HG02798 (cell line): Measurements from ENCODE around the gene PAIP2.
A peak's percentile ranks its signal among the peaks of the same experiment; 100 is the strongest.
"Not testable (repeated sequence)": the region's sequence is repeated elsewhere in the genome, so short reads cannot be mapped to it uniquely, and the experiment has no call there.

ENCODE experiments used
- ATAC-seq: cut with Tn5 transposase; IDR thresholded peaks from one replicate; pipeline ENCODE4 v1.9.1; 2021; ENCODE audit warnings: mild to moderate bottlenecking; ENCODE audit not compliant: unreplicated experiment, poor library complexity

Gene PAIP2

GRCh38 chr5:139341689-139342422, at the start of gene PAIP2:
Gene PAIP2 (plus strand): TSS chr5:139341854. CDS start chr5:139363785, 21,931 bp downstream.
- ATAC-seq, result peak; percentile 94

GRCh38 chr5:139293202-139293506, 48.5 kb upstream of the PAIP2 start:
- ATAC-seq, result no peak

DNA sequence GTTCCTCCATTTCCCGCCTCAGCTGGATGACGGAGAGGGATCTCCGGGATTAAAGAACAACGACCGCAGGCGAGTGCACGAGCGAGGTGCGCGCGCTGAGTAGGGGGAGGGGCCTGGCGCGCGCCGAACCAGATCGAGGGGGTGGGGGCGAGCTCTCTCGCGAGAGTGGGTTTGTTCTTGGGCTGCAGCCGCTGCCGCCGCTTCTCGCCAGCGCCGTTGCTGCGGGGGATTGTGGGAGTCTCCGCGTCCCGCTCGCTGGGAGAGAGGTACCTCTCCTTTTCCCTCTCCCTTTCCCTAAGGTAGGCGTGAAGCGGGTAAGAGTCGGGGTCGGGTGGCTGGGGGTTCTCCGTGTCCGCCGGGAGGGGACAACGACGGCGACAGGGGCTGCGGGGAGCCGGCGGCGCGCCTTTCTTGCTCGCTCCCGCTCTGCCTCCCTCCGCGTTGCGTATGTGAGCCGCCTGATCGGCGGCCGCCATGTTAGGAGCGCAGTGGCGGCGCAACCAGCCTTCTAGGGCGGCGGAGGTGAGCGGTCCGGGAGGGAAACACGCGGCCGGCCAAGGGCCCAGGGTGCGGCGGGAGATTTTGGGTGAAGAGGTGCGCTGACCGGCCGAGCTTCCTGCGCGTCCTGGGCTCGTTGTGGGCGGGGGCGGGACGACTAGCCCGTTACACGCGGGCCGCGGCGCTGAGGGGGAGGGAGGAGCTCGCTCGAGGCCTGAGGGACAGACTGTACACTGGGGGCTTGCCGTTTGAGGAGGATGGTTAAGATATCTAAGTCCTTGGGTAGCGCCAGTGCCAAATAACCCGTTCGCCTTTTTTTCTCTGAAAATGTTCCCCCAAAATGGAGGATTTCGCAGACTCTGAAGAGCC, 47.9 kb upstream of the PAIP2 start, which contains the start of gene MATR3:
Gene MATR3, plus strand, starts transcription at position 234 of the 867 bp plus-strand sequence. CDS start 13,676 bp downstream, outside the sequence.
- peak; percentile 85 for ATAC-seq

DNA sequence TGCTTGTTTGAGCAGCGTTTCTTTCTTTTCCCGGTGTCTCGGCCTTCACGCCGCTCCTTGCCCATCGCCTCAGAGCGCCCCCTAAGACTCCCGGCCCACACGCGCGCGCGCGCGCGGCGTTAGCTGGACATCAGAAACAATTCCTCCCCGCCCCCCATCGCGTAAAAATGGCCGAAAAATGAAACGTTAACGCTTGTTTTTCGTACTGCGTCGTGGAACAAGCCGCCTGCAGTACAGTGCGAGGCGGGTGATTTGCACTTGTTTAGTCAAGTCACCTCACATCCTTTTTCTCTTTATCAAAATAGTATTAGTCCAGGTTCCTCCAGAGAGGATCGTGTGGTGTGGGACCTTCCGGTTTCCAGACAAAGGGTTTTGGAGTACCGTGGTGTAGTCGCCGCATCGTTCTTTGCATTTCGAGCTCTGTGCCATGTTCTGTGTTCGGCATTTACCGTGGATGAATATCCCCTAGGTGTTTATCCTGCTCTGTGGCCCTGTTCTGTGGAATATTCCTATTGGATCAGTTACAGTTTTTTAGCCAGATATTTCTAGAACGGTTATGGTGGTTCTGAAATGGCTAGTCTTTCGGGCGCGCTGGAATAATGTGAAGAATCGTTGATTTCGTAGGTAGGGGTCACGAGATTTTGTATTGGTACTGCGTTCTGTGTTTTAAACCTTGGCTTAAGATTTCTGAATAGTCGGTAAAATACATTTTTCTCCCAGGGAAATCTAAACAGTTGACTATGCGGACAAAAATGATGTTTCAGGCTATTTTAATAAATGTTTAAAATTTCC, 47.1 kb upstream of the PAIP2 start:
- peak; percentile 28 for ATAC-seq

- no peak for ATAC-seq
Observed at GRCh38 chr5:139295346-139296057, 46.2 kb upstream of the PAIP2 start.

DNA sequence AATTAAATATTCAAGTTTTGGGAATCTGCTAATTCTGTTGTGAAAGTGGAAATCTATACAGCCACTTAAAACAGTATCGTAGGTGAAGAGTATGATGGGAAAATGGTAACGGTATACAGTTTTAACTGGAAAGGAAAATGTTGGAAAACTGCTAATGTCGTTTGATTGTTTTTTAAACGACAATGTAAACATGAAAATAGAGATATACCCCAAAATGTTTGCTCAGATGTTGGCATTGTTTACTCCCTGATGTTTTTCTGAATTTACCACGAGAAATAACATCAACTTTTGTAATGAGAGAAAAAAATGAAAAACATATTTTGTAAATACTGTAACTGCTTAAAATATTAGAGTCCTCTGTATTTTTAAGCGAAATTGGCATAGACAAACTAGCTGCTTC, 45.5 kb upstream of the PAIP2 start:
- no peak for ATAC-seq

- ATAC-seq, result no peak
Observed at GRCh38 chr5:139296862-139297326, 44.8 kb upstream of the PAIP2 start.

DNA sequence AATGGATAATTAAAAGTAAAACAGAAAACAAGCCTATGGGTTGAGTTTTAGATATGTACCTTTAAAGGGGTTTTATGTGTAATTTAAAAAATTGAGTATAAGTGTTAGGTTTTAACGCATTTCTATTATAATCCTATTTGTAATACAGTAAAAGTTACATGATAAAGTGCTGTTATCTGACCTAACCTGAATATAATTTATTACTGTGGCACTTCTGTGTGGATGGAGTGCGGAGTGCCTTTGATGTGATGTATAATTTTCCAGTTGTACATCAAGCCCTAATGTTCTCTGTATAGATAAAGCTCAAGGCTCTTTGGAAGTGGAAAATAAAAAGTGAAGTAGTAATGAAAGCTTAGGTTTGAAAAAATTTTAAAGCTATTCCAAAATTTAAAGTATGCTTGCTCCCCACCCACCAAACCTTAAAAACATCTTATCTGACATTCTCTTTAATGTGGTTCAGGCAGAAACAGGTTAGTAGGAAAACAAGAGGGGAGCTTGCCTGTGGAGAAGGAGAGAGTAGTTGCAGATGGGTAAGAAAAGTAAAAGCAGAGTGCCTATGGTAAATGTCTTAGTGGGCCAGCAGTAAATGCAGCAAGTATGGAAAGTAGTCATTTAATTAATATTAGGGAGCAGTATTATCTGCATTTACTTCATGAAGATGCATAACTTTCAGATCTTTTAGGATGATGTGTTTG, 44.1 kb upstream of the PAIP2 start:
- ATAC-seq, result no peak

- no peak for ATAC-seq
Observed at GRCh38 chr5:139298242-139298641, 43.4 kb upstream of the PAIP2 start.

DNA sequence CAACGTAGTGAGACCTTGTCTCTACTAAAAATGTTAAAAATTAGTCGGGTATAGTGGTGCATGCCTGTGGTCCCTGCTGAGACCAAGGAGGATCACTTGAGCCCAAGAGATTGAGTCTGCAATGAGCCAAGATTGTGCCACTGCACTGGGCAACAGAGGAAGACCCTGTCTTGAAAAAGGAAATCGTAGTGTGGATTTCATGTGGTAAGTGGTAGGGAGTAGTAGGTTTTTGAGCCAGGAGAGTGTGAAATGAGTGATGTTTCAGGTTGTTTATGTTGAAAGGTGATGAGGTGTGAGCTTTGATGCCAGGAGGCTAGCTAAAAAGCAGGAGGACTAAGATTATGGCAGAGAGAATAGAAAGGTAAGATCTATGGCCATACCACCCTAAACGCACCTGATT, 42.2 kb upstream of the PAIP2 start:
- ATAC-seq, result no peak

DNA sequence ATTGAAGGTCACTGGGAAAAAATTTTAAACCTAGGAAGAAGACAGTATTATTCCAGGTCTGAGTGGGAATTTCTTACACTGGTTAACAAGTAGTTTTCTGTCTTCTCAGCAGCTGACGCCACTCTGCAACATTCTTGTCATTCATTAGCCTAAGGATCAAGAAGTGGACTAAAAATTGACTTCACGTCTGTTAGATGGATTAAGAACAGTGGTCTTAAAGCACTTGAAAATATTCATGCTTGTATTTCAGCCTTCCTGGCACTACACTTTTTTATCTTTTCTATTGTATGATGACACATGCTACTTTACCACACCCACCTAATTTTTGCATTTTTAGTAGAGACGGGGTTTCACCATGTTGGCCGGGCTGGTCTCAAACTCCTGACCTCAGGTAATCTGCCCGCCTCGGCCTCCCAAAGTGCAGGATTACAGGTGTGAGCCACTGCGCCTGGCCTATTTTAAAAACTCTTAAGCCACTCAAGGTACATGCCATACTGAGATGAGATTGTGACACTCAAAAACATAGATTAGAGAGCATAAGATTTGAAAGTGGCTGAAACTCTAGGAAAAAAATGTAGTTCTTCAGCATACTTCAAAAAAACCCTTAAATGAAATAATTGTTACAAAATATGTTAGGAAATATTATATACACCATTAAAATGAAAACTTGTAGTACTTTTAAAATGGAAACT, 39.7 kb upstream of the PAIP2 start:
- no peak for ATAC-seq

DNA sequence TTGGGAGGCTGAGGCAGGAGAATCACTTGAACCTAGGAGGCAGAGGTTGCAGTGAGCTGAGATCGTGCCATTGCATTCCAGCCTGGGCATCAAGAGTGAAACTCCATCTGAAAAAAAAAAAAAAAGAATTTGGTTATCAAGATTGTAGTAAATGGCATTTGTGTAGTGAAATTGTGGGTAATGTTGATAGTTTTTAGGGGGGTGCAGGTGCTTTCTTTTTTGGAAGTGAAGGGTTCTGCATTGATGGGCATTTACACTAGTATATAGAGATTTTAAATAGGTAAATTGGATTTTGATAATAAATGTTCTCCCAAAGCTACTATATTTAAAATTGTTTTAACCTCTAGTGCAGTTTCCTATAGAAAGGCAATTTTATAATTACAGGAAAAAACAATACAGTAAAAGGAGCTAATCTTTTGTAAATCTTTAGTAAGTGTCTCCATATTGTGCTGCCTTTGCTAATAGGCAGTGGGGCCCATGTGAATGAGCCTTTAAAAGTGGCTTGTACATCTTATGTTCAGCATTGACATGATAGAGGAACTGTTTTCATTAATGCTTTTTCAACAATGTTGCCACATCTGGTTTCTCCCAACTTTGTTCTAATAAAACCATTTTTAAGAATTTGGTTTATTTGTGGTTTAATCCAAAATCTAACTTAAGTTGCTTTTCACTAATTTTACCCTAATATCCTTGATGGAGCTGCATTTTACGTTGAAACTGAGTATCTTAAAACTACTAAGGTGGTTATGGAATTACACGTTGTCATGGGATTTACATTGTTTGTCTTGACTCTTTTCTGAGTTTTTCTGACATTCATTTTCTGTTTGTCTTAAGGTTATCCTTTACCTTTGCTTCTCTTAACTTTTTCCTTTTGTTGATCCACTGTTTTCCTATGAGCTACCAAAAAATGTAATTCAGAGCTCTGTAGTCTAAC, 37.0 kb upstream of the PAIP2 start:
- ATAC-seq, result no peak

GRCh38 chr5:139306197-139306596, 35.5 kb upstream of the PAIP2 start:
- no peak for ATAC-seq

- ATAC-seq, result no peak
Observed at GRCh38 chr5:139306628-139307379, 34.9 kb upstream of the PAIP2 start.

DNA sequence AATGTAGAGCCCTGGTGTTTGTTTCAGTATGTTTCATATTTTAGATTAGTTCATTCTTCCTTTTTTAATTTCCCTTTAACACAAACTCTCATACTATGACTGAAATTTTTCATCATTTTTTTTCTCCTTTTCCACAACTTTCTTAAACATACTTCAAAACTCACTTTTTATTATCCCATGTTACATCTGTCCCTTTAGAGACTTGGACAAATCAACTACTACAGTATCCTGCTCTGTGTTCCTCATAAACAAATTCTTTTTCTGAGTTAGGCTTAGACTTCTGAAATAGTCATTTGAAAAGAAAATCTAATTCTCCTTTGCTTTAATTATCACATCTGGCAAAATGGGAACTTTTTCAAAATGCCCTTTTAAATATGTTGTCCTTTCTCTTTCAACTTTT, 32.9 kb upstream of the PAIP2 start:
- no peak for ATAC-seq

- ATAC-seq, result not testable (repeated sequence)
Observed at GRCh38 chr5:139310715-139311186, 30.9 kb upstream of the PAIP2 start.

GRCh38 chr5:139312075-139312474, 29.6 kb upstream of the PAIP2 start:
- no peak for ATAC-seq
